ENCODE results near the gene EYS.
"Not testable (repeated sequence)": the region's sequence is repeated elsewhere in the genome, so short reads cannot be mapped to it uniquely, and the experiment has no call there.

The EYS gene

DNA sequence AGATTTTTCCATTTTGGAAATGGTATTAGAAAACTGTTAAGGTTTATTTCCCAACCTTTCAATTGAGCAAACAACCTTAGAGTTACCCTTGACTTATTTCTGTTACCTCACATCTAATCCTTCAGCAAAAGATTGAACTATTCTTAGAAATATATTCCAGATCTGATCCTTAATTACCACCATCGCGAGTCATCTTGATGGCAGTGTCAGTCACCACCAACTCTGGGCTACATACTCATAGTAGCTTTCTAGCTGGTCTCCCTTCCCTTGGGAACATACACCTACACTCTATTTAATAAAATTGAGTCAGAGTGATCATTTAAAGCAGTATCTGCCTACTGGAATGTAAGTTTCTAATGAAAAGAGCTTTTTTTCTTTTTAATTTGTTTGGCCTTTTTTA lies 308.2 kb downstream of the EYS start:
- H3K4me3 ChIP-seq (ENCODE audit: low read depth, low read length), result no peak overlapping the region
- TF ChIP-seq, protein P1, sequence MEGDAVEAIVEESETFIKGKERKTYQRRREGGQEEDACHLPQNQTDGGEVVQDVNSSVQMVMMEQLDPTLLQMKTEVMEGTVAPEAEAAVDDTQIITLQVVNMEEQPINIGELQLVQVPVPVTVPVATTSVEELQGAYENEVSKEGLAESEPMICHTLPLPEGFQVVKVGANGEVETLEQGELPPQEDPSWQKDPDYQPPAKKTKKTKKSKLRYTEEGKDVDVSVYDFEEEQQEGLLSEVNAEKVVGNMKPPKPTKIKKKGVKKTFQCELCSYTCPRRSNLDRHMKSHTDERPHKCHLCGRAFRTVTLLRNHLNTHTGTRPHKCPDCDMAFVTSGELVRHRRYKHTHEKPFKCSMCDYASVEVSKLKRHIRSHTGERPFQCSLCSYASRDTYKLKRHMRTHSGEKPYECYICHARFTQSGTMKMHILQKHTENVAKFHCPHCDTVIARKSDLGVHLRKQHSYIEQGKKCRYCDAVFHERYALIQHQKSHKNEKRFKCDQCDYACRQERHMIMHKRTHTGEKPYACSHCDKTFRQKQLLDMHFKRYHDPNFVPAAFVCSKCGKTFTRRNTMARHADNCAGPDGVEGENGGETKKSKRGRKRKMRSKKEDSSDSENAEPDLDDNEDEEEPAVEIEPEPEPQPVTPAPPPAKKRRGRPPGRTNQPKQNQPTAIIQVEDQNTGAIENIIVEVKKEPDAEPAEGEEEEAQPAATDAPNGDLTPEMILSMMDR (IDR thresholded peaks at IDR 0.05; ENCODE audit: insufficient read depth, low read depth, low read length, missing control alignments), result no peak
- no peak for DNase-seq (ENCODE audit: low read depth)

DNA sequence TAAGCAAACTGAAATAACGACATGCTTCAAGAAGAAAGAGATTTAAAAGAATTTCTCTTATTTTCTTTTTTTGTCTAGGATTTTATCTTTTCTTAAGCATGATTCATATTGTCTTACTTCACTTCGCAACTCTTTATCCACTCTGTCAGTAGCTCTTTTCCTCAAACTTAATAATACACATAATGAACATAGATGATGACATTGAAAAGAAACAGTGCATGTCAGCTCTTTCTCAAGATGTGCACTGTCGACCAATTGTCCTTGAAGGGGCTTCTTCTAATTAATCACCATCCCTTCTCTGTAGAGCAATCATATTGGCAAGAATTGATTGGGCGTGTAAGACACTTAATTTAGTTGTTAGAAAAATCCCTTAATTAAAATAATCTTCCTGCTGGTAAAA lies 356.5 kb downstream of the EYS start:
- TF ChIP-seq, protein P1 (IDR thresholded peaks at IDR 0.05; ENCODE audit: insufficient read depth, low read depth, low read length, missing control alignments), result no peak
- DNase-seq (ENCODE audit: low read depth), result no peak
- no peak overlapping the region for H3K4me3 ChIP-seq (ENCODE audit: low read depth, low read length)

DNA sequence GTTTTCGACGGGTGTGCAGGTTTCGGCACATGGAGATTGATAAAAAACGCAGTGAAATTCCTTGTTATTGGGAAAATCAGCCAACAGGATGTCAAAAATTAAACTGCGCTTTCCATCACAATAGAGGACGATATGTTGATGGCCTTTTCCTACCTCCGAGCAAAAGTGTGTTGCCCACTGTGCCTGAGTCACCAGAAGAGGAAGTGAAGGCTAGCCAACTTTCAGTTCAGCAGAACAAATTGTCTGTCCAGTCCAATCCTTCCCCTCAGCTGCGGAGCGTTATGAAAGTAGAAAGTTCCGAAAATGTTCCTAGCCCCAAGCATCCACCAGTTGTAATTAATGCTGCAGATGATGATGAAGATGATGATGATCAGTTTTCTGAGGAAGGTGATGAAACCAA lies 404.4 kb downstream of the EYS start:
- not testable (repeated sequence) for H3K4me3 ChIP-seq (ENCODE audit: low read depth, low read length); DNase-seq (ENCODE audit: low read depth)

DNA sequence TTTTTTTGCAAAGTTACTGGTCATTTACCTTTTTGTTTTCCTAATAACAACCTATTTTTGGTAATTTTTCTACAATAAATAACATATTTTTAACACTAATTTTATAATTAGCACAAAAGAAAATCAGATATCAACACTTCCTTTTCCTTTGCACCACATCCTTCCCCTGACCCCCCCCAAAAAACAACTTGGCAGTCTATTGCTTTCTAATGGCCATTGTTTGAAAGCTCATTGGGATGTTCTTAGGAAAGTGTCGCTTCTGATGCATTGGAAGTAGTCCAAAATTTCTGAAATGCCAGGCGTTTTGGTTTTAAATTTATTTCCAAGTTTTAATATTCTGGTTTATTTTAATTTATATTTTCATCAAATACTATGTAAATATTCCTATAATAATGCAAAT lies 407.8 kb downstream of the EYS start:
- TF ChIP-seq, protein P1 (IDR thresholded peaks at IDR 0.05; ENCODE audit: insufficient read depth, low read depth, low read length, missing control alignments), result no peak
- H3K4me3 ChIP-seq (ENCODE audit: low read depth, low read length), result no peak overlapping the region
- no peak for DNase-seq (ENCODE audit: low read depth)

DNA sequence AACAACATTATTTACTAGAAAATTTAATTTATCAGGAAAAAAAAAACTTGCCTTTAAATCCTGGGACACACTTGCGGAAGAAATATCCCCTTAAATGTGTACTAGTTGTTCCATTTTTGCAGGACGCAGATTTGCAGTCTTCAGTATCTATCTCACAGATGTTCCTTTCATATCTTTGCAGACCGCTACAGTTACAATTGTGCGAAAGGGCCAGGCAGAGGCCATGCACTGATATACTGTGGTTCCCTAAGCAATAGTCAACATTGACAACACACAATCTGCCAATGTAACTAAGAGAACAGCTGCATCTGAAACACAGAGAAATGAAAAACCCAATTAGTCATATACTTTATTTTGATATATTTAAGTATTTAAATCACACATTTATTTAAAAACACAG lies 411.2 kb downstream of the EYS start:
- TF ChIP-seq, protein P1 (IDR thresholded peaks at IDR 0.05; ENCODE audit: insufficient read depth, low read depth, low read length, missing control alignments), result no peak
- H3K4me3 ChIP-seq (ENCODE audit: low read depth, low read length), result no peak overlapping the region
- DNase-seq (ENCODE audit: low read depth), result no peak

DNA sequence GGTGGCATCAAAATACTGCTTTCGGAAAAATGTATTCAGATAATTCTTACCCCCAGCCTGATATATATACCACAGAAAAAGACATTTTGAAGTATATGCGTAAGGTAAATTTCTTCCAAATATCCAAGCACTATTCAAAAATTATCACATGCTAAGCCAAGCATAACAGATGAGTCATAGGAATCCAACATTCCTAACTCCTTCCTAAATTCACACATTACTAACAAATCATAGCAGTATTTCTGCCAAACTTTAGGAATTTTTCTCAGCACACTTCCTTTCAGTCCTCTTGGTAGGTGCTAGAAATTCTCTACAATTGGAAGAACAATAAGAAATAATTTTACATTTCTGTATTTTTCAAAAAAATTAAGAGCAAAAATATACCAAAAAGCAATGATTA lies 417.5 kb downstream of the EYS start:
- H3K4me3 ChIP-seq (ENCODE audit: low read depth, low read length), result no peak overlapping the region
- TF ChIP-seq, protein P1 (IDR thresholded peaks at IDR 0.05; ENCODE audit: insufficient read depth, low read depth, low read length, missing control alignments), result no peak
- no peak for DNase-seq (ENCODE audit: low read depth)

DNA sequence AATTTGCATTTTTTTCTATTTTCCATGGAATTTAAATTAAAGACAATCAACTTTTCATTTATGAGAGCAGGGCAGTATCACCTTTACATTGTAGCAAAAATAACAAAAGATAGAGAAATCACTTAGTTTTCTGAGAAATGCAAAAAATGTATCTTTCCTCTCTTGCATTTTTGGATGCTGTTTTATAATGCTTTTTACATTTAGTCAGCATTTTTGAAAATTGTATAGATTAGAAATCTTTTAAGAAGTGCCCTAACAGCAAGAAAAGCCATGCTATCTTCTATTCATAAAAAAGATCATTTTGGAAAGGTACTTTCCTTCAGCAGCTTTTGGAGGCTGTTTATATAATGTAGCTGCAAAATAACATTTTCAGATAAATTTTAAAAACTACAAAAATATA lies 421.8 kb downstream of the EYS start:
- TF ChIP-seq, protein P1 (IDR thresholded peaks at IDR 0.05; ENCODE audit: insufficient read depth, low read depth, low read length, missing control alignments), result no peak
- DNase-seq (ENCODE audit: low read depth), result no peak
- H3K4me3 ChIP-seq (ENCODE audit: low read depth, low read length), result no peak overlapping the region

DNA sequence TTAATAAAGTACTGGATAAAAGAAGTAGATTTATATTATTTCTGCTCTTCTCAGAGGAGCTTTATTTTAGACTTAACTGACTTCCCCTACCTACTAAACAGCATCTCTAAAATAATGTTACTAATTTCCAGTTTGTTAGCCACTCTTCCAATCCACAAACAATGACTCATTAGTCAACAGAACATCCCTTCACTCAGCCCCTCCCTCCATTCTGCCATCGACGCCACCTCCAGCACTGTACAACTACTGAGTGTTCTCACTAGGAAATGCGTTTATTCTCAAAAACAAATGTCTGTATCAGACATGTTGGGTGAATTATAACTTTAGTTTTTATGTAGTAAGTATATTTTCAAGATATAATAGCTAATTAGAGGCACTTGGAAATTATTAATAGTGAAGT lies 427.0 kb downstream of the EYS start:
- H3K4me3 ChIP-seq (ENCODE audit: low read depth, low read length), result no peak overlapping the region
- TF ChIP-seq, protein P1 (IDR thresholded peaks at IDR 0.05; ENCODE audit: insufficient read depth, low read depth, low read length, missing control alignments), result no peak
- no peak for DNase-seq (ENCODE audit: low read depth)
